GDM1 (cell line): ENCODE data around the gene SMIM23.

ENCODE experiments used
- DNase-seq: peaks from one replicate; lab custom pipeline; 2025; lab: John Stamatoyannopoulos, UW

SMIM23 gene

DNA sequence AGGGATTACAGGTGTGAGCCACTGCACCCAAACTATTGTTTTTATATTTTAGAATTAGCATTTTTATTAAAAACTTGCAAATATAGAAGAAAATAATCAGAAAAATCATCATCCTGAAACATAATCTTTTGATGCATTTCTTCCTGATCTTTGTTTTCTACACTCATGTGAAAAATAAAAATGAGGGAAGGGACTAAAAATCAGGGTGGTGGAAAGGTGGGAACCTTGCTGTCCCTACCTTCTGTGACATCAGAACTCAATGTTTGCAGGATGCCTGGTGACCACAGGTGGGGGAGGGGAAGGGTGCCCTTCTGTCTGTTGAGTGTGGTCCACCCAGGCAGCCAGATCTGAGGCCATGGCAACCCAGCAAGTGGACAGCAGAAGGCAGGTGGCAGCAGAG lies at the start of gene SMIM23:
SMIM23 (plus strand) TSS at position 301 of the 400 bp plus-strand sequence; CDS start at position 356, 55 bp downstream.
- no peak for DNase-seq

DNA sequence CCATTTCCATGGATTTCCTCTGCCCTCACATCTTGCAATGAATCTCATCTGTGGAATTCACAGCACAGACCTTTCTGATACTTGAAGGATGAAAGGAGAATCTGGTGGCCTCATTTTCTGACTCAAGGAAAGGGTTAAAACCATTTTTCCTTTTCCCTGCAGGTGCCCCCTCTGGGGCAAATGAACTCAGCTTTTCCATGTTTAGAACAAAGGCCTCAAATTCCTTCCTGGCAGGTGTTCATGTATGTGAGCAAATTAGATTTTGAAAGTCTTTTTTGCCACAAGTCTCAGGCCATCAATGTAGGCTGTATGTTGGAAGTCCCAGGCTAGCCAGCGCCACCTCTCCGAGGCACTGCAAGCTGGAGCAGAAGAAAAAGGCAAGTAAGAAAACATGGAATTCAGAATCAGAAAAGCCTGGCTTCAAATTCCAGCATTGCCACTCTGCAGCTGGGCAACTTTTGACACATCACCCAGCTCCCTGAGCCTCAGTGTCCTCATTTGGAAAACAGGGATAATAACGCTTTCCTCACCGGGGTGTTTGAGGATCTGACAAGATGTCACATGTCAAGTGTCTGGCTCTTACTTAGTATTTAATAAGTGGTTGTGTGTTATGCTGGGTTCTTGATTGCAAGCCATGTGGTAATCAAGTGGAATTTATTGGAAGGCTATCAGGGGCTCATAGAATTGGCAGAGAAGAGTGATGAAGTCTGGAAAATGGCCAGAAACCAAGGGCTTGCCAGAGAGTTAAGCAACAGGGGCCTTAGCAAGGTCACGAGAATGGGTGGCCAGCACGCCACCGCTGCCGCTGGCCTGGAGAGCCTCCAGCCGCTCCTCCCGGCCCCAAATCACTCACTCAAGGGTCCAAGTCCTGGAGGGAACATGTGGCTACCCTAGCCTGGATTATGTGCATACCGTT lies 48.4 kb upstream of the SMIM23 start:
- no peak for DNase-seq

DNA sequence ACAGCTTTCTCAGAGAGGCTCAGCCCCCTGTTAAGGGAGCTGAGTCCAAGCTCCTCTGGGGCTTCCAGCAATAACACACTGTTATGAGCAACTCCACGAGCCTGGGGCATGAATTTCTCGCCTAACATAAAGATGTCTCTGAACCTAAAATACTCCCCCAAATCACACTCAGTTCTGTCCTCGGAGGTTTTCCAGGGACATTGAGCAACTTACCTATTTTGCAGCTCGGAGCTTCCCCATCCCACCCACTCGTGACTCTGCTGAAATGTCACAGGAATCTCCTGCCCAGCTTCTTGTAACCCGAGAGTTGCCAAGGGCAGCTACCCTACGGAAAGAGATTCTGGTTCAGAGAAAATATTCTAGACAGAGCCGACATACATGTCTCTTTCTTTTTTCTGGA lies 47.1 kb upstream of the SMIM23 start:
- no peak for DNase-seq

DNA sequence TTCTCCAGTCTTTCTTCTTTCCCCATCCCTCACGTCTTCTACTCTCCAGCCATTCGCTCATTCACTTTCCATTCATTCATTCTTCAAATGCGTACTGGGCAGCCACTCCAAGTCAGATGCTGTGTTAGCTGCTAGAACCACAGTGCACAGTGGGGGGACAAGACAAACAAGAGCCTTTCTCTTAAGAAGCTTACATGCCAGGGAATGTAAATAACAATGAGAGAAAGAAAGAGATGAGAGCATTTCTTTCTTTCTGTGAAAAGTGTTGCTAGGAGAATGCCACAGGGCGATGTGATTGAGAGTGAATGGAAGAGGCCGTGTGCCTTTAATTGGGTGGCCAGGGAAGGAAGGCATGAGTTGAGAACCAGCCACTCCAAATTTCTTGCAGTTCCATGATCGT lies 46.3 kb upstream of the SMIM23 start:
- DNase-seq: no peak

DNA sequence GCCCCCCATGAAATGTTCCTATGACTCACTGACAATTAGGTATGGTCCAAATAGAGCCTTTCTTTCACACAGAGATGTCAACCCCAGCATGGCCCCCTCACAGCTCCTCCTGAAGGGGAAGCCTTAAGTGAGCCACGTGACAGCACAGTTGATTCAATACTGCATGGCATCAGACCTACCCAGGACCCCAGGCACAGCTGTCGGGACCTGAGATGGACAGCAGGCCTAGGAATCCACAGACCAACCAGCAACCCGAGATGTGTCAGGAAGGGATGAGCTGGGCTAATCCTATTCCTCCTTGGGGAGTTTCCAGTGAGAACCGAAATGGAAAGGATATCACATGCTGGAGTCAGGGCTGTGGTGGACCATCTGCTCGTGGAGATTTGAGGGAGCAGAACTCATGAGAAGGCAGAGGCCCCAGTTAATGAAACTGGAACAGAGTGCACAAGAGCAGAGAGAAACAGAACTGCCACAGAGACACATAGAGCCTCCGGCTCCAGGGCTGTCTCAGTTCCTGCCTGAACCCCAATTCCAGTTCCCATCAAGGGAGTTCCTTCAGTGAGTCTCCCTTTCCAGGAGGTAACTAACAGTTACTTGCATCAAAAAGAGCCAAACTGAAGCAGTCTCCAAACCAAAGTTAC lies 42.1 kb upstream of the SMIM23 start:
- DNase-seq: no peak

DNA sequence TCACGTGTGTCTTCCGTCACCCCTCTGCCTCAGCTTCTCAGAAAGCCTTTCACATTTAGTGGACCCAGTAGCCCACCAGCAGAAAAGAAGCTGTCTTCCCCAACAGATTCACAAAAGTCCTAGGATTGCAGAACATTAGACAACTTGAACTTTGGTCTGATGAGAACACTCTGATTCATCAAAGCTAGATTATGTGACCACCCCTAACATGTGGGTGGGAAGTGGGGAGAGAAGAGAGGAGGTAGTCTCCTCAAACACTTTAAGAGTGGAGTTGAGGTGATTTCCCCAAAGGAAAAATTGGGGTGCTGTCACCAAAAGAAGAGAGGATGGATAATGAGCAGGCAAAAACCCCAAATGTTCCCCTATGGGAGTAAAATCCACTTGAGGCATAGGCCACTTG lies 41.4 kb upstream of the SMIM23 start:
- no peak for DNase-seq

DNA sequence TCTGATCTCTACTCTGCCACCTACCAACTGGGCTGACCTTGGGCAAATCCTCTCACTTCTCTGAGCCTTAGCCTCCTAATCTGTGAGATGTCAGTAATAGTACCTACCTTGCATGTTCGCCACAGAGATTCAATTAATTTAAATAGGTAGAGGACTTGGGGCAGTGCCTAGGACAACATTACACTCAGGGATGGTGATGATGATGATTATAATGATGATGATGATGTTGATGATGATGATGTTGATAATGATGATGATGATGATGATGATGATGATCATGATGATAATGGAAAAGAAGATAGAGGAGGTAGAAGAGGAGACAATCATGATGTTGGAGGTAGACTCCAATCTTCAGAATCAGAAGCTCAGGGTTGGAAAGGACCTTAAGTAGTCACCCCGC lies 40.7 kb upstream of the SMIM23 start:
- no peak for DNase-seq

DNA sequence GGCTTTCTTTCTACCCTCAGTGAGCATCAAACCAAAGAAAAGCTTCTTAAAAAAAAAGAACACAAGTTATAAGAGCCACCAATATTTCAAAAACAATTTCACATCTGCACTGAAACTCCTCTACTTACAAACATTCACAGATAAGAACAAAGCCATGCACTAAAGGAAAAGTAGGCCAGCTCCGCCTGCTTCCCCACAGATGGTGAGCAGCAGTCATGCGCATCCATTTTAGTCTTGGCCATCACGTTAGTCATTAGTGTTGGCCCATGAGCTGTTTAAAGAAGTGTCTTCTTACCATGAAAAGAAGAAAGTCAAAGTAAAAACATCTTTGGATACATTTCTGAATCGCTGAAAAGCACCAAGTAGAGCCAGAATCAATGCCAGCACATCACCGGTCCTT lies 40.0 kb upstream of the SMIM23 start:
- DNase-seq: no peak

DNA sequence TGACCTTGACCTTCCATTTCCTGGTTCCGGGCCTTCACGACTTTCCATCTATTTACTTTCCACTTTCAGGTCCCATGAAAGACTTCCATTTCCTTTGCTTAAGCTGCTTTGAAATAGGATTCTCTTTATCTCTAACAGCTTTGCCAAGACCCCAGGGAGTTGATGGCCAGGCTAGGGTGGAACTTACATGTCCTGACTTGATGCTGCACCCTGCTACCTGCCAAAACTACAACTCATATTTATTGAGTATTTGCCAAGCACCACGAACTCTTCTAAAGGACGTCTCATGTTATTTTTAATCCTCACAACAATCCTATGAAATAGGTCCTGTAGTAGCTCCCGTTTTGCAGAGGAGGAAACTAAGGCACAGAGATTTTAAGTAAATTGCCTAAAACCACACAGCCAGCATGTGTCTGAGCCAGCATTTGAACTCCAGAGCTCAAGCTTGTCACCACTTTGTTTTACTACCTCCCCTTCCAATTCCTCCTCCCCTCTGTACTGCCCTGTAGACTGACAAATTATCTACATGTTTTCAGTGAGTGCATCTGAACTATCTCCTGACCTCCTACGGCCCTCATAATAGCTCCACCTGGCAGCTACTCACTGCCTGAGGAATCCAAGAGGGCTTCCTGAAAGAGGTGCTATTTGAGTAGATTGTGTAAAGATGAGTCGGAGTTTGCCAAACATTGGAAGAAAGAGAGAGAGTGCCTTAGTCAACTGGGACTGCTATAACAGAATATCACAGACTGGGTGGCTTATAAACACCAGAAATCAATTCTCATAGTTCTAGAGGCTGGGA lies 38.4 kb upstream of the SMIM23 start:
- DNase-seq: no peak

DNA sequence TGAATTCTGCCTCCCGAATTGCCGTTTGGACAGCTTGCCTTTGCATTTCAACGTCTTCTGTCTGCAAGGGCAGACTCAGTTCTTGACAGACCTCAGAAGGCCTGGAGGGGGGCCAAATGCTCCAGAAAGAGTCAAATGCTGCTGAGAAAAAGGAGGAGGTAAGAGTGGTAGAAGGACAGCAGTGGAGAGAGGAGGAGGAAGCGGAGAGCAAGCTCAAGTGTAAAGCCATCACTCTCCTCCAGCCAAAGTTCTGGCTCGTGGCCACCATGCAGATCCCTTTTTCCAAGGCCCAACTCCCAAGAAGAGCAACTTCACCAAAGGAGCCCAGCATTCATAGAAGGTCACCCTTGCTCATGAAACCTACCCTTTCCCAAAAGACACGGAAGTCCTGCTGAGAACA lies 36.9 kb upstream of the SMIM23 start:
- no peak for DNase-seq

DNA sequence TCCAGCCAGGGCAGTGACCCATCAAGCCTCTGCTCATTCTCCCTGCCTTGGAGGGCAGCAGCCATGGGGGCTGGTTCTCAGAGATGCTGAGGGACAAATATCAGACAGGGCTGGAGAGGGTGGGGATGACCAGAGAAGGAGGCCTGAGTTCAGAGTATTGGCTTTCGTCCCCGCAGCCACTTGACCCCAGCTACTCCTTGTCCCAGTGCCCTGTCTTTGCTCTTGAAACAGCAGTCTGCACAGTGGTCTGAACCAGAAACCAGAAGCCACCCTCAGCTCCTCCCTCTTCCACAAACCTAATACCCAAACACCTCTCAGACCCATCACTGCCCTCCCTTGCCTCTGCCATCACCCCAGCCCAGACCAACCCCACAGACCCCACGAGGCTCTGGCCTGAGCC lies 36.3 kb upstream of the SMIM23 start:
- DNase-seq: no peak

DNA sequence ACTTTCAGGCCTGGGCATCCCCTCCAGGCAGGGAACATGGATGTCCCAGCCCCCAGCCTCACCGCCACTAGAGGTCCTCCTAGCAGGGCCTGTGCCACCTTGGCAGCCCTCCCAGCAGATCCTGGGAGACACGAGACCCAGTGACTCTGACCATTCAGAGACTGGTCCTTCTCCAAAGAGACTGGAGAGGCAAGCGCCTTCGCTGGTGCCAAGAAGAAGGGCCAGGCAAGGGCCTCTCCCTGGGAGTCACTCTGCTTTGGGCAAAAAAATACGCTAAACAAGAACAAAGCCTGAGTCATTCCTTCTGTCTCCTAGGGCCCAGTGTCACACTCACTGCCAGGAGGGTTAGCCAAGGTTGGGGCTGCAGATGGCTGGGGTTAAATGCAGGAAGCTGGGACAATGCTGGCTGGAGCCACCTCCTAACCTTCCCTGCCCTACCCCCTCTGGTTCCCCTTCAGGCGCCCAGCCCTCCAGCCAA lies 35.3 kb upstream of the SMIM23 start:
- no peak for DNase-seq

DNA sequence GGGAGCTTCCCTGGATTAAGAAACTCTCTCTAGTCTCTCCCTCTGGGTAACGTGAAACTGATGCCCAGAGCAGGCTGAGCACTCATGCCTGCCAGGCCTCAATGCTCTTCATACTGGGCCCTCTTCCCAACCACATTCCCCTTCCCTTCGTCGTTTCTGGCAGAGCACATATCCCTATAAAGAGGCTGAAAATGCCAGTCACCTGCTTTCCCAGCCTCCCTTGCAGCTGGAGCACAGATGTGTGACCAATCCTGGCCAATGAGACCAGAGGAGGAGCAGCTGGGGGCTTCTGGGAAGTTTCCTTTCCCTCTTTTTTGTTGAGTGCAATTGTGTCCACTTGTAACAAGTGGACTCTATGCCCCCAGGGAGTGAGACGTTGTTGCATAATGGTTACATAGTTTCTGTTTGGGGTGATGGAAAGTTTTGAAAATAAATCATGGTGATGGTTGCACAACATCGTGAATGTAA lies 30.2 kb upstream of the SMIM23 start:
- no peak for DNase-seq

DNA sequence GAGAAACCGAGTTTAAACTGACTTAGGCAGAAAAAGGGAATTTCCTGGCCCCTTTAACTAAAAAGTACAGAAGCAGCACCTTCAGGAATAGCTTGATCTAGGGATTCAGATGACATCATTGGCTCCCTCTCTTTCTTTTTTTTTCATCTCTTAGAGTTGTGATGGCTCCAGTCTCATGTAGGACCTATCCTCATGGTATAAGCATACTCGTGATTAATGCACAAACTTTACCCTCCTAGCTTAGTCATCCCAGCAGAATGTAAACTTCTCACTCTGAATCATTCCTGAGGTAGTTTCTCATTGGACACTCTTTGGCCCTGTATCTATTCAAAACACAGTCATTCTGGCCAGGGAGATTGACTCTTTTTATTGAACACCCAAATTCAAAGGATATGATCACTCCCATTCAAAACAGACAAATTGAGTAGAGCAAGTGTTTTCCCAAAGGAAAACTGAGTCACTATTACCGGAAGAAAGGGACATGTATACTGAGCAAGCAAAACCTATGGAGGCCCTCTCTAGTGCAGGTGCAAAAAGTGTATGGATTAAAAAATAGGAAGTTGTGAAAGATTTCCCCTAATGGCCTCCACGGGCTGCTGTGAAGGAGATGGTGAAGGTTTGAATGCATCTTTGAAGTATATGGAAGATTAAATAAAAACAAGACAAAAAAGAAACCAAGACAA lies 27.6 kb upstream of the SMIM23 start:
- DNase-seq: no peak

DNA sequence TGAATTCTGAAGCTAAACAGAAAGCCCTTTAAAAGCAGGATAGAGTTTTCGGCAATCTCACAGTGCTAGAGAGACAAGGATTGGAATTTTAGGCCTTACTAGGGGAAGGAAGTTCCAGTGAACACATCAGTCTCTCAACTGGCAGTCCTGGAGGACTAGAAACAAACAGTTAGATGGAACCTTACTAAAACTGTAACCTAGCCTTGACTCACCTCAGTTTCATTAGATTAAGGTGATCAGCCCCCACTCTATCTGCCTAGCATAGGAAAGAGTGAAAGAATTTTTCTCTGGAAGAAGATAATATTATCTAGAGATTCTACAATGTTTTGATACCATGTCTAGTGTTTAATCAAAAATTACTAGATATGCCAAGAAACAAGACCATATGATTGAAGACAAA lies 25.8 kb upstream of the SMIM23 start:
- DNase-seq: no peak

DNA sequence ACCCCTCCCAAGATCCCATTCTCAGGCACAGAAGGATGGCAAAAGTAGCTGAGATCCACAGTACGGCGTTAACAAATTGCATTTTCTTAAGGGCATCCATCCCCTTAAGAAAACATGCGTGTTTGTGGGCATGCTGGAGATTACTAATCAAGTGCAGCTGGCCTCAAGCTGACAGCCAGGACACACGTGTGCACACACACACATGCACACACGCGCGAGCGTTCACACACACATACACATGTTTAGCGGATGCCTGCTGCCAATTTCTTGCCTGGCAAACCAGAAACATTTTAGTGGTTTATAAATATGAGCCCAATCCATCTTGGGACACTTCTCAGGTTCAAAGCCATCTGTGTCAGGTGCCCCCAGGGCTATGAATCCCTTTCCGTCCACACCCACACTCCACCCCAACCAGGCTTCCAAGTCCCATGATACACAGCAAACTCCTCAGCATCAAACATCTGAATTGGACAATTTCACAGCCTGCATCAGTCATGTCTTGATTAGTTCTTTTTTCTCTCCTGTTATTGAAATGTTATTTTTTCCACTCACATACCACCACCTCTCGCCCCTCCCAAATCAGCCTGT lies 23.5 kb upstream of the SMIM23 start:
- no peak for DNase-seq

DNA sequence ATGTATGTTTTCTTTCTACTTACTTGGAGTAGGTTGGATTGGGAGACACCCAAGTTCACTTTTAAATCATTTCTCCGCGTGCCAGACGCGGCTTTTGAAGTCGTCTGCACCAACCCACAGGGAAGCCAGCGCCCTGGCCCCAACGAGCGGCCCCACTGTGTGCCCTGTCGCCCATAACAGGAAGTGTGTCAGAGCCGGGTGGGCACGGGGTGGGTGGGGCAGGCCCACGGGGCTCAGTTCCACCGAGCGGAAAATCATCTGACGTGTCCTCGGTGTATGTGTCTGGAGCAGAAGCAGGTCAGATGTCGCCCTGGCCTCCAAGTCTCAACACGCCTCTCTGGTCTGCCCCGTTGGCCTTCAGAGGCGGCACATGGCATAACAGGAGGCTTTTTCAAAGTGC lies 22.7 kb upstream of the SMIM23 start:
- no peak for DNase-seq

DNA sequence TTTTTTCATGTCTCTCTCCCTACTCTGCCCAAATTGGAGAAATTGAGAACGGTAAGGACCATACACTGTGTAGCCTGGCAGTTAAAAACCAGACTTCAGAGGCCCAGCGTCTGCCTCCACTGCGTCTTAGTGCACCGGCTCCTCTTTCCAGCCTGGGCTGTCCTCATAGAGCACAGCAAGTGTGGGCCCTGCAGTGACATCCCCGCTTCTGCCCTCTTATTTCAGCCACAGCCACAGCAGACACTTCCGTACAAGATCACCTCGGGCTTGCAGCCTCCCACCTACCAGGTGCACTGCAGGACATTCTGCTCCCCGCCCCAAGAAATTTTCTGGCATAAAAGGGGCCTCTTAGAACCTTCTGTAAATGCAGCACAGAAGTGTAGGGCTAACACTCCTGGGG lies 21.4 kb upstream of the SMIM23 start:
- DNase-seq: no peak

DNA sequence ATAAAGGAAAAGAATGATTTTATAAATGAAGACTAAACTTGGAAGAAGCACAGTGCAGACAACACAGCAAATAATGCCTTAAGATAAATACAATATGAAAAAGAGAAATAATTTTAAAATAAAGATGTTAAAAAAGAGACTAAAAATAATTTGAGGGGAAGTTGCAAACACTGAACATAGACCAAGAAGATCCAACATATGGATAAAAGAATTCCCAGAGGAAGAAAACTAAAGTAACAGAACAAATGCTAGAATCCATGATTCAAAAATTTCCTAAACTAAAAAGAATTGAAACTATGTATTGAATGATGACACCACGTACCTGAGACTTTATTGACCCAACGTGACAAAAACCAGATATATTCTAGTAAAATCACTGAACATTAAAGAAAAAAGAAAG lies 18.7 kb upstream of the SMIM23 start:
- no peak for DNase-seq

DNA sequence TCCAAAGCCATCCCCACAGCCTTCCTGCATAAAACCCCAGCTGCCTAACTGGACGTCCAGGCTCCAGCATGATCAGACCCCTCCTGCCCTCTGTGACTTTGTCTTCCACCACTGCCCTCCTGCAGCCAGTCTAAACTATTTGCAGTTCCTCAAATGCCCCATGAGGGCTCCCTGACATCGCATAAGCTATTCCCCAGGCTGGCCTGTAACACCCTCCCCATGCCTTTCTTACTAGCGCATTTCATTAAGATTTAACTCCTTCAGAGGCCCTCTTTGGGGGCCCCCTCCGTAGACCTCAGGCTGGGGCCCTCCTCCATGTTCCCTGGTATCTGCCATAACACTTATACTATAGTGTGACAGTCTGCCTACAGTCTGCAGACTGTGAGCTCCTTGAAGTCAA lies 15.5 kb upstream of the SMIM23 start:
- DNase-seq: peak; percentile 36

DNA sequence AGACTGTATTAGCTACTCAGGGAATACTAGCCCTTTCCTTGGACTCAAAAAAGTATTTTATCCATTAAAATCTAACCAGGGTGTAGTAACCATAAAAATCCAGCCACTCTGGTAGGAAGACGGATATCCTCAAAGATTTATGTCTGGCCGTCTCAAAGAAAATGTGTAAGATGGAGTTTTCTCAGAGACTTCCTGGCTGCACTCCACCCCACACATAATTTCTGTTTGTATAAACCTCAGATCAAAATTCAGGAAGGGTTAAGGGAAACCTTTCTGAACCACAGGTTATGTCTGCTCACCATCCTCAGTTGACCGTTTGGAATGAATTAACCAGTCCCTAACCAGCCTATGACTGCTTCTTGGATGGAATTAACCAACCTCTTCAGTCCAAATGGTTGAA lies 13.8 kb upstream of the SMIM23 start:
- DNase-seq: no peak

DNA sequence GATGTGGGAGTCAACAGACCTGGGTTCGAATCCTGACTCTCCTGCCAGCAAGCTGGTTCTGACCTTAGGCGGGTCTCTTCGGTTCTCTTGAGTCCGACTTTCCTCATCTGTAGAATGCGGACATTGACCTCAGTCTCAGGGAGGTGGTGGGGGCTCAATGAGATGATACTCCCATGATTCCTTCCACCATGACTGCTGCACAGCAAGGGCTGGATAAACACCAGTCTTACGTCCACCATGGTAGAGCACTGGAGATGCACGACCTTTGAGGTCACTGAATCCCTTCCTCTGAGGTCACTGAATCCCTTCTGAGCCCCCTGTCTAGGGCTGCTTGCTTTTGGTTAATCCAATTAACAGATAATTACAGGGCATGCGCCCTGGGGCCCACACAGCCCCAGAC lies 12.5 kb upstream of the SMIM23 start:
- DNase-seq: no peak
